WTC11 (cell line): ENCODE measurements around the gene RPL36. TPM values are rescaled to one million over a fixed set of nuclear protein-coding genes. Genes with fewer than 3 reads are reported as not detected.

Experiments
- ATAC-seq: fragments of 200-7000 bp; cut with Tn5 transposase; 2 replicates; pipeline ENCODE4 v1.10.0; 2021; ENCODE audit warnings: mild to moderate bottlenecking, moderate library complexity
- CTCF ChIA-PET: fragments of 300-600 bp; sonication (Branson Sonifier 250); formaldehyde crosslinking; loops from one replicate; lab custom pipeline; 2021; ENCODE audit warnings: antibody characterized with exemption; lab: Charles Lee
- POLR2A ChIA-PET: fragments of 350-600 bp; sonication (Branson Sonifier 250); formaldehyde crosslinking; loops from one replicate; lab custom pipeline; 2021; ENCODE audit warnings: antibody characterized with exemption; lab: Charles Lee
- DNase-seq: peaks from one replicate; pipeline ENCODE4 v3.0.0; 2021; ENCODE audit warnings: low spot score
- H3K27ac Mint-ChIP-seq: 2 replicates; pipeline ENCODE4 v1.8.0; 2021; ENCODE audit warnings: mixed read lengths
- H3K27me3 Mint-ChIP-seq: 2 replicates; pipeline ENCODE4 v1.8.0; 2021; ENCODE audit warnings: low read depth, mild to moderate bottlenecking, moderate library complexity, mixed read lengths
- H3K36me3 Mint-ChIP-seq: 2 replicates; pipeline ENCODE4 v1.8.0; 2021; ENCODE audit warnings: mixed read lengths
- H3K4me1 Mint-ChIP-seq: 2 replicates; pipeline ENCODE4 v1.8.0; 2022; ENCODE audit warnings: mixed read lengths
- H3K4me3 Mint-ChIP-seq: 2 replicates; pipeline ENCODE4 v1.8.0; 2021; ENCODE audit warnings: mild to moderate bottlenecking, moderate library complexity, mixed read lengths
- H3K9me3 Mint-ChIP-seq: 2 replicates; pipeline ENCODE4 v1.8.0; 2021; ENCODE audit warnings: mixed read lengths
- ATF1 ChIP-seq: sonication (generic); formaldehyde crosslinking; IDR thresholded peaks from 2 replicates; pipeline ENCODE4 v1.8.1; 2023; ENCODE audit warnings: mild to moderate bottlenecking, moderate library complexity, missing genetic modification reagents
- CBFB ChIP-seq: sonication (generic); formaldehyde crosslinking; IDR thresholded peaks from 2 replicates; pipeline ENCODE4 v1.8.1; 2022; ENCODE audit warnings: mild to moderate bottlenecking, low read depth, missing genetic modification reagents
- CREB1 ChIP-seq: sonication (generic); formaldehyde crosslinking; IDR thresholded peaks from 2 replicates; pipeline ENCODE4 v1.8.0; 2023; ENCODE audit warnings: mild to moderate bottlenecking, missing genetic modification reagents
- GTF2I ChIP-seq: fragments of 250-450 bp; sonication (Bioruptor Pico); conservative IDR thresholded peaks from 2 replicates; pipeline ENCODE4 v1.4.0; 2021; ENCODE audit warnings: mild to moderate bottlenecking
- IRF2 ChIP-seq: sonication (generic); formaldehyde crosslinking; IDR thresholded peaks from 2 replicates; pipeline ENCODE4 v1.8.0; 2022; ENCODE audit warnings: low read depth, missing genetic modification reagents, borderline replicate concordance
- JAZF1 ChIP-seq: fragments of 250-450 bp; sonication (Bioruptor Pico); IDR thresholded peaks from 2 replicates; pipeline ENCODE4 v1.9.0; 2021; ENCODE audit warnings: moderate library complexity, mild to moderate bottlenecking, inconsistent platforms
- NFE2L1 ChIP-seq: sonication (generic); formaldehyde crosslinking; IDR thresholded peaks from 2 replicates; pipeline ENCODE4 v1.8.1; 2023; ENCODE audit warnings: missing genetic modification reagents
- NFYB ChIP-seq: sonication (generic); formaldehyde crosslinking; conservative IDR thresholded peaks from 2 replicates; pipeline ENCODE4 v1.8.0; 2022; ENCODE audit warnings: low read depth, missing genetic modification reagents
- NR2C2 ChIP-seq: sonication (generic); formaldehyde crosslinking; IDR thresholded peaks from 2 replicates; pipeline ENCODE4 v1.8.0; 2022; ENCODE audit warnings: mild to moderate bottlenecking, missing genetic modification reagents
- NR3C1 ChIP-seq: sonication (generic); formaldehyde crosslinking; conservative IDR thresholded peaks from 2 replicates; pipeline ENCODE4 v1.8.1; 2023; ENCODE audit warnings: low read depth, mild to moderate bottlenecking, missing genetic modification reagents
- PRRX2 ChIP-seq: fragments of 250-450 bp; sonication (Bioruptor Pico); IDR thresholded peaks from 2 replicates; pipeline ENCODE4 v1.8.0; 2021; ENCODE audit warnings: mild to moderate bottlenecking
- SMAD3 ChIP-seq: sonication (generic); formaldehyde crosslinking; IDR thresholded peaks from 2 replicates; pipeline ENCODE4 v1.8.0; 2022; ENCODE audit warnings: missing genetic modification reagents, mild to moderate bottlenecking, borderline replicate concordance
- SMAD4 ChIP-seq: sonication (generic); formaldehyde crosslinking; IDR thresholded peaks from 2 replicates; pipeline ENCODE4 v1.8.0; 2022; ENCODE audit warnings: mild to moderate bottlenecking, missing genetic modification reagents
- TP53 ChIP-seq: sonication (generic); formaldehyde crosslinking; IDR thresholded peaks from 2 replicates; pipeline ENCODE4 v1.8.1; 2023; ENCODE audit warnings: mild to moderate bottlenecking, missing genetic modification reagents
- ZBTB21 ChIP-seq: sonication (generic); formaldehyde crosslinking; IDR thresholded peaks from 2 replicates; pipeline ENCODE4 v1.8.1; 2023; ENCODE audit warnings: mild to moderate bottlenecking, missing genetic modification reagents, borderline replicate concordance
- ZNF423 ChIP-seq: fragments of 250-450 bp; sonication (Bioruptor Pico); IDR thresholded peaks from 2 replicates; pipeline ENCODE4 v2.1.2; 2022; ENCODE audit warnings: mild to moderate bottlenecking, moderate library complexity
- ZNF671 ChIP-seq: fragments of 250-450 bp; sonication (Bioruptor Pico); IDR thresholded peaks from 2 replicates; pipeline ENCODE4 v1.8.0; 2021; ENCODE audit warnings: mild to moderate bottlenecking
- total RNA-seq: library from RNA; stranded (reverse); gene quantifications from 3 replicates; pipeline ENCODE4 v1.2.3, GENCODE V29; 2021
- TF ChIP-seq, protein P1 (sequence below): sonication (generic); formaldehyde crosslinking; IDR thresholded peaks from 2 replicates; pipeline ENCODE4 v1.8.1; 2023; ENCODE audit warnings: mild to moderate bottlenecking, missing genetic modification reagents
- TF ChIP-seq, protein P2 (sequence below): sonication (generic); formaldehyde crosslinking; IDR thresholded peaks from 2 replicates; pipeline ENCODE4 v1.8.1; 2022; ENCODE audit warnings: missing genetic modification reagents, borderline replicate concordance
- TF ChIP-seq, protein P3 (sequence below): sonication (generic); formaldehyde crosslinking; IDR thresholded peaks from 2 replicates; pipeline ENCODE4 v1.8.0; 2023; ENCODE audit warnings: missing genetic modification reagents
- TF ChIP-seq, protein P4 (sequence below): sonication (generic); formaldehyde crosslinking; IDR thresholded peaks from 2 replicates; pipeline ENCODE4 v1.8.1; 2023; ENCODE audit warnings: mild to moderate bottlenecking, missing genetic modification reagents
- TF ChIP-seq, protein P5 (sequence below): sonication (generic); formaldehyde crosslinking; IDR thresholded peaks from 2 replicates; pipeline ENCODE4 v1.8.0; 2023; ENCODE audit warnings: mild to moderate bottlenecking, missing genetic modification reagents
- TF ChIP-seq, protein P6 (sequence below): sonication (generic); formaldehyde crosslinking; IDR thresholded peaks from 2 replicates; pipeline ENCODE4 v1.8.1; 2022; ENCODE audit warnings: low read depth, mild to moderate bottlenecking, moderate library complexity, missing genetic modification reagents, borderline replicate concordance

Gene RPL36
- total RNA-seq, 1 experiment from 2014 or later: 1,080 TPM

DNA sequence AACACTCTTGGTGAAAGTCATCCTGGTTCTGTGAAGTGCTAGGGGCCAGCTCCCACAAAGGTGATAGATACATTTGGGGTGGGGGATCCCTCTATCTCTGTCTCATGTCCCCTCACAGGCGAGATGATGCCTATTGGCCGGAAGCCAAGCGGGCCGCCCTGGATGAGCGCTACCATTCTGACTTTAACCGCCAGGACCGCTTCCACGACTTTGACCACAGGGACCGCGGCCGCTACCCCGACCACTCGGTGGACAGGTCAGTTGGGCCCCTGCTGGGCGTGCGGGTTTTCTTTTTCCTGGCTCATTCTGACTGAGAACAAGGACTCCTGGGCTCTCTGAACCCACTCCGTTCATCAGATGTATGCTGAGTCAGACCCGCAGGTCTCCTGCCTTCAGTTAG is 26.2 kb upstream of the RPL36 start (continued):
- TF ChIP-seq, protein P1, sequence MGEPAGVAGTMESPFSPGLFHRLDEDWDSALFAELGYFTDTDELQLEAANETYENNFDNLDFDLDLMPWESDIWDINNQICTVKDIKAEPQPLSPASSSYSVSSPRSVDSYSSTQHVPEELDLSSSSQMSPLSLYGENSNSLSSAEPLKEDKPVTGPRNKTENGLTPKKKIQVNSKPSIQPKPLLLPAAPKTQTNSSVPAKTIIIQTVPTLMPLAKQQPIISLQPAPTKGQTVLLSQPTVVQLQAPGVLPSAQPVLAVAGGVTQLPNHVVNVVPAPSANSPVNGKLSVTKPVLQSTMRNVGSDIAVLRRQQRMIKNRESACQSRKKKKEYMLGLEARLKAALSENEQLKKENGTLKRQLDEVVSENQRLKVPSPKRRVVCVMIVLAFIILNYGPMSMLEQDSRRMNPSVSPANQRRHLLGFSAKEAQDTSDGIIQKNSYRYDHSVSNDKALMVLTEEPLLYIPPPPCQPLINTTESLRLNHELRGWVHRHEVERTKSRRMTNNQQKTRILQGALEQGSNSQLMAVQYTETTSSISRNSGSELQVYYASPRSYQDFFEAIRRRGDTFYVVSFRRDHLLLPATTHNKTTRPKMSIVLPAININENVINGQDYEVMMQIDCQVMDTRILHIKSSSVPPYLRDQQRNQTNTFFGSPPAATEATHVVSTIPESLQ (CRISPR knock-in tag): no peak
- no peak for TF ChIP-seq ATF1 (CRISPR knock-in tag)
- no peak for TF ChIP-seq SMAD3 (CRISPR knock-in tag)
- TF ChIP-seq, protein P2, sequence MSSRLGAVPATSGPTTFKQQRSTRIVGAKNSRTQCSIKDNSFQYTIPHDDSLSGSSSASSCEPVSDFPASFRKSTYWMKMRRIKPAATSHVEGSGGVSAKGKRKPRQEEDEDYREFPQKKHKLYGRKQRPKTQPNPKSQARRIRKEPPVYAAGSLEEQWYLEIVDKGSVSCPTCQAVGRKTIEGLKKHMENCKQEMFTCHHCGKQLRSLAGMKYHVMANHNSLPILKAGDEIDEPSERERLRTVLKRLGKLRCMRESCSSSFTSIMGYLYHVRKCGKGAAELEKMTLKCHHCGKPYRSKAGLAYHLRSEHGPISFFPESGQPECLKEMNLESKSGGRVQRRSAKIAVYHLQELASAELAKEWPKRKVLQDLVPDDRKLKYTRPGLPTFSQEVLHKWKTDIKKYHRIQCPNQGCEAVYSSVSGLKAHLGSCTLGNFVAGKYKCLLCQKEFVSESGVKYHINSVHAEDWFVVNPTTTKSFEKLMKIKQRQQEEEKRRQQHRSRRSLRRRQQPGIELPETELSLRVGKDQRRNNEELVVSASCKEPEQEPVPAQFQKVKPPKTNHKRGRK: no peak
- no peak for TF ChIP-seq CREB1 (CRISPR knock-in tag)
- no peak for TF ChIP-seq NFE2L1 (CRISPR knock-in tag)
- TF ChIP-seq NR3C1: no peak

DNA sequence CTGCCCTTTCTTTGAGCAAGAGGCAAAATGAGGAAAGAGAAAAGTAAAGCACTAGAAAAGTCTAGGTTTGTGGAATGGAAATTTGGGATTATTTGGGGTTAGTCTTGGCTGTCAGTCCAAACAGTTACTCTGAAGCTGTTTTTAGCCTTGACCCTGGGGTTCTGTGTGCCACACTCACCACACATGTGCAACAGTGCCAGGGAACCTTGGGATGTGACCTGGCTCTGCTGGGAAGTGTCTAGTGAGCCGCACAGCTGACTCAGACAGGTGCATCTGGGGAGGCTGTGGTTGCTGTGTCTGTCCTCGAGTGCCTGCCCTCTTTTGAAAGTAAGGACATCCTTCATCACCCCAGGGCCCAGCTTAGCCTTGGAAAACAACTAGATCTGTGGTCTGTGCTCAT is 25.6 kb upstream of the RPL36 start:
- no peak for TF ChIP-seq ZNF423 (CRISPR knock-in tag)
- TF ChIP-seq, protein P3, sequence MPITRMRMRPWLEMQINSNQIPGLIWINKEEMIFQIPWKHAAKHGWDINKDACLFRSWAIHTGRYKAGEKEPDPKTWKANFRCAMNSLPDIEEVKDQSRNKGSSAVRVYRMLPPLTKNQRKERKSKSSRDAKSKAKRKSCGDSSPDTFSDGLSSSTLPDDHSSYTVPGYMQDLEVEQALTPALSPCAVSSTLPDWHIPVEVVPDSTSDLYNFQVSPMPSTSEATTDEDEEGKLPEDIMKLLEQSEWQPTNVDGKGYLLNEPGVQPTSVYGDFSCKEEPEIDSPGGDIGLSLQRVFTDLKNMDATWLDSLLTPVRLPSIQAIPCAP (CRISPR knock-in tag): no peak
- no peak for TF ChIP-seq SMAD4 (CRISPR knock-in tag)
- TF ChIP-seq ZBTB21 (CRISPR knock-in tag): no peak
- no peak for TF ChIP-seq JAZF1 (CRISPR knock-in tag)
- TF ChIP-seq, protein P4, sequence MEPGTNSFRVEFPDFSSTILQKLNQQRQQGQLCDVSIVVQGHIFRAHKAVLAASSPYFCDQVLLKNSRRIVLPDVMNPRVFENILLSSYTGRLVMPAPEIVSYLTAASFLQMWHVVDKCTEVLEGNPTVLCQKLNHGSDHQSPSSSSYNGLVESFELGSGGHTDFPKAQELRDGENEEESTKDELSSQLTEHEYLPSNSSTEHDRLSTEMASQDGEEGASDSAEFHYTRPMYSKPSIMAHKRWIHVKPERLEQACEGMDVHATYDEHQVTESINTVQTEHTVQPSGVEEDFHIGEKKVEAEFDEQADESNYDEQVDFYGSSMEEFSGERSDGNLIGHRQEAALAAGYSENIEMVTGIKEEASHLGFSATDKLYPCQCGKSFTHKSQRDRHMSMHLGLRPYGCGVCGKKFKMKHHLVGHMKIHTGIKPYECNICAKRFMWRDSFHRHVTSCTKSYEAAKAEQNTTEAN (CRISPR knock-in tag): no peak
- TF ChIP-seq ATF1 (CRISPR knock-in tag): no peak
- TF ChIP-seq, protein P5, sequence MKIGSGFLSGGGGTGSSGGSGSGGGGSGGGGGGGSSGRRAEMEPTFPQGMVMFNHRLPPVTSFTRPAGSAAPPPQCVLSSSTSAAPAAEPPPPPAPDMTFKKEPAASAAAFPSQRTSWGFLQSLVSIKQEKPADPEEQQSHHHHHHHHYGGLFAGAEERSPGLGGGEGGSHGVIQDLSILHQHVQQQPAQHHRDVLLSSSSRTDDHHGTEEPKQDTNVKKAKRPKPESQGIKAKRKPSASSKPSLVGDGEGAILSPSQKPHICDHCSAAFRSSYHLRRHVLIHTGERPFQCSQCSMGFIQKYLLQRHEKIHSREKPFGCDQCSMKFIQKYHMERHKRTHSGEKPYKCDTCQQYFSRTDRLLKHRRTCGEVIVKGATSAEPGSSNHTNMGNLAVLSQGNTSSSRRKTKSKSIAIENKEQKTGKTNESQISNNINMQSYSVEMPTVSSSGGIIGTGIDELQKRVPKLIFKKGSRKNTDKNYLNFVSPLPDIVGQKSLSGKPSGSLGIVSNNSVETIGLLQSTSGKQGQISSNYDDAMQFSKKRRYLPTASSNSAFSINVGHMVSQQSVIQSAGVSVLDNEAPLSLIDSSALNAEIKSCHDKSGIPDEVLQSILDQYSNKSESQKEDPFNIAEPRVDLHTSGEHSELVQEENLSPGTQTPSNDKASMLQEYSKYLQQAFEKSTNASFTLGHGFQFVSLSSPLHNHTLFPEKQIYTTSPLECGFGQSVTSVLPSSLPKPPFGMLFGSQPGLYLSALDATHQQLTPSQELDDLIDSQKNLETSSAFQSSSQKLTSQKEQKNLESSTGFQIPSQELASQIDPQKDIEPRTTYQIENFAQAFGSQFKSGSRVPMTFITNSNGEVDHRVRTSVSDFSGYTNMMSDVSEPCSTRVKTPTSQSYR (CRISPR knock-in tag): no peak
- TF ChIP-seq PRRX2: no peak
- TF ChIP-seq ZNF671 (CRISPR knock-in tag): no peak
- no peak for TF ChIP-seq NFYB (CRISPR knock-in tag)
- TF ChIP-seq CBFB: no peak
- no peak for TF ChIP-seq TP53 (CRISPR knock-in tag)
- TF ChIP-seq NR2C2 (CRISPR knock-in tag): no peak
- TF ChIP-seq GTF2I (CRISPR knock-in tag): no peak
- TF ChIP-seq, protein P6, sequence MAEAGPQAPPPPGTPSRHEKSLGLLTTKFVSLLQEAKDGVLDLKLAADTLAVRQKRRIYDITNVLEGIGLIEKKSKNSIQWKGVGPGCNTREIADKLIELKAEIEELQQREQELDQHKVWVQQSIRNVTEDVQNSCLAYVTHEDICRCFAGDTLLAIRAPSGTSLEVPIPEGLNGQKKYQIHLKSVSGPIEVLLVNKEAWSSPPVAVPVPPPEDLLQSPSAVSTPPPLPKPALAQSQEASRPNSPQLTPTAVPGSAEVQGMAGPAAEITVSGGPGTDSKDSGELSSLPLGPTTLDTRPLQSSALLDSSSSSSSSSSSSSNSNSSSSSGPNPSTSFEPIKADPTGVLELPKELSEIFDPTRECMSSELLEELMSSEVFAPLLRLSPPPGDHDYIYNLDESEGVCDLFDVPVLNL (CRISPR knock-in tag): no peak
- no peak for TF ChIP-seq IRF2
- TF ChIP-seq, all 79 proteins: peak for 0
- Mint-ChIP-seq H3K4me1 (peaks cover 11% of the 10 kb centered on the region), H3K36me3 (peaks cover 75% of the 10 kb centered on the region), H3K27ac (no peak overlapping the region), H3K4me3 (no peak overlapping the region), H3K9me3 (no peaks in the 10 kb centered on the region), H3K27me3 (no peaks in the 10 kb centered on the region)
- DNase-seq (no peak), ATAC-seq (no peak)
- POLR2A ChIA-PET: interaction anchor here (0.5 kb wide), 1 partner anchor 227 kb away, joined by 3 read pairs; no protein-coding TSS in a partner anchor
- CTCF ChIA-PET: interaction anchor here (0.9 to 4.1 kb wide), 2 partner anchors 23 to 25 kb away, joined by 3 to 15 read pairs; no protein-coding TSS in a partner anchor
